ENCODE results near the gene MTFP1. TPM values are rescaled to one million over a fixed set of nuclear protein-coding genes. Genes with fewer than 3 reads are reported as not detected.
A peak's percentile ranks its signal among the peaks of the same experiment; 100 is the strongest.

MTFP1 gene
- polyA plus RNA-seq, 3 donors from 2014 or later = 18.7 to 41.3 (median 32.0) TPM

- Mint-ChIP-seq H3K36me3 (peaks cover 0 to 7% (median 5%) of the 10 kb centered on the region in 3 donors), H3K9me3 (no peaks in the 10 kb centered on the region), H3K27ac (peak overlapping the region; percentile 98 to 100 (median 99)), H3K4me1 (peaks cover 44 to 58% of the 10 kb centered on the region in 2 donors), H3K4me3 (peak overlapping the region; percentile 97 to 99 (median 98)), H3K27me3 (ENCODE audit: low read depth in 3 of 3) (peaks cover 10 to 21% (median 15%) of the 10 kb centered on the region in 3 donors)
- no peak for DNase-seq
Measured at GRCh38 chr22:30424534-30425326, 838 bp upstream of the MTFP1 start.

- Mint-ChIP-seq H3K27ac (peak overlapping the region; percentile 92 to 99 (median 94)), H3K36me3 (peaks cover 0 to 11% (median 9%) of the 10 kb centered on the region in 3 donors), H3K4me3 (peak overlapping the region; percentile 85 to 99 (median 97)), H3K27me3 (ENCODE audit: low read depth in 3 of 3) (peaks cover 10 to 21% (median 15%) of the 10 kb centered on the region in 3 donors), H3K9me3 (no peaks in the 10 kb centered on the region), H3K4me1 (peaks cover 44 to 58% of the 10 kb centered on the region in 2 donors)
- no peak for DNase-seq
Measured at GRCh38 chr22:30425327-30425615, 297 bp upstream of the MTFP1 start.

GRCh38 chr22:30426388-30427353, 1.1 kb downstream of the MTFP1 start:
- peaks cover 10 to 21% (median 15%) of the 10 kb centered on the region in 3 donors for H3K27me3 Mint-ChIP-seq (ENCODE audit: low read depth in 3 of 3)
- H3K4me1 Mint-ChIP-seq = peaks cover 44 to 57% of the 10 kb centered on the region in 2 donors

GRCh38 chr22:30427871-30428270, 2.3 kb downstream of the MTFP1 start:
- Mint-ChIP-seq H3K27ac (peak overlapping the region in 3 of 6 donors; percentile 41 to 99 (median 64)), H3K4me3 (peak overlapping the region in 1 of 5 donors; percentile 4)

More at GRCh38 chr22:30426388-30427353, 1.1 kb downstream of the MTFP1 start:
- Mint-ChIP-seq H3K4me3 (peak overlapping the region; percentile 85 to 99 (median 97)), H3K9me3 (no peaks in the 10 kb centered on the region), H3K27ac (peak overlapping the region; percentile 92 to 99 (median 94)), H3K36me3 (peaks cover 0 to 12% (median 4%) of the 10 kb centered on the region in 3 donors)
- DNase-seq = peak; percentile 70 to 86 (median 75)

GRCh38 chr22:30429887-30430286, 4.3 kb downstream of the MTFP1 start:
- peak overlapping the region in 3 of 6 donors; percentile 44 to 90 (median 75) for H3K27ac Mint-ChIP-seq
- H3K4me3 Mint-ChIP-seq = no peak overlapping the region
- no peak for DNase-seq
- H3K9me3 Mint-ChIP-seq = no peaks in the 10 kb centered on the region
- peaks cover 29 to 34% of the 10 kb centered on the region in 2 donors for H3K4me1 Mint-ChIP-seq
- peaks cover 4 to 12% (median 4%) of the 10 kb centered on the region in 3 donors for H3K36me3 Mint-ChIP-seq
- H3K27me3 Mint-ChIP-seq (ENCODE audit: low read depth in 3 of 3) = peaks cover 8 to 17% (median 11%) of the 10 kb centered on the region in 3 donors

More at GRCh38 chr22:30427871-30428270, 2.3 kb downstream of the MTFP1 start:
- H3K9me3 Mint-ChIP-seq = no peaks in the 10 kb centered on the region
- peaks cover 10 to 18% (median 15%) of the 10 kb centered on the region in 3 donors for H3K27me3 Mint-ChIP-seq (ENCODE audit: low read depth in 3 of 3)
- peaks cover 37 to 45% of the 10 kb centered on the region in 2 donors for H3K4me1 Mint-ChIP-seq
- DNase-seq = no peak
- peaks cover 0 to 12% (median 4%) of the 10 kb centered on the region in 3 donors for H3K36me3 Mint-ChIP-seq

GRCh38 chr22:30430933-30431332, 5.4 kb downstream of the MTFP1 start:
- Mint-ChIP-seq H3K27me3 (ENCODE audit: low read depth in 3 of 3) (peaks cover 12 to 19% (median 14%) of the 10 kb centered on the region in 3 donors), H3K4me1 (peaks cover 32 to 34% of the 10 kb centered on the region in 2 donors), H3K4me3 (no peak overlapping the region), H3K27ac (no peak overlapping the region), H3K36me3 (peaks cover 10 to 19% (median 12%) of the 10 kb centered on the region in 3 donors), H3K9me3 (peaks cover 2 to 8% (median 7%) of the 10 kb centered on the region in 6 donors)
- no peak for DNase-seq

GRCh38 chr22:30432096-30432495, 6.5 kb downstream of the MTFP1 start:
- Mint-ChIP-seq H3K36me3 (peaks cover 11 to 20% (median 14%) of the 10 kb centered on the region in 3 donors), H3K27ac (no peak overlapping the region), H3K27me3 (ENCODE audit: low read depth in 3 of 3) (peaks cover 8 to 21% (median 11%) of the 10 kb centered on the region in 3 donors), H3K4me1 (peaks cover 24 to 29% of the 10 kb centered on the region in 2 donors), H3K4me3 (no peak overlapping the region), H3K9me3 (peaks cover 2 to 11% (median 7%) of the 10 kb centered on the region in 6 donors)
- no peak for DNase-seq

GRCh38 chr22:30432520-30432919, 7.0 kb downstream of the MTFP1 start:
- no peak for DNase-seq
- Mint-ChIP-seq H3K36me3 (peaks cover 11 to 17% (median 14%) of the 10 kb centered on the region in 3 donors), H3K9me3 (peaks cover 2 to 11% (median 7%) of the 10 kb centered on the region in 6 donors), H3K27ac (no peak overlapping the region), H3K27me3 (ENCODE audit: low read depth in 3 of 3) (peaks cover 8 to 24% (median 13%) of the 10 kb centered on the region in 3 donors), H3K4me3 (no peak overlapping the region), H3K4me1 (peaks cover 22 to 27% of the 10 kb centered on the region in 2 donors)

- H3K27me3 Mint-ChIP-seq (ENCODE audit: low read depth in 3 of 3) = peaks cover 9 to 29% (median 13%) of the 10 kb centered on the region in 3 donors
- peaks cover 22 to 26% of the 10 kb centered on the region in 2 donors for H3K4me1 Mint-ChIP-seq
- no peak overlapping the region for H3K4me3 Mint-ChIP-seq
- H3K9me3 Mint-ChIP-seq = peaks cover 2 to 11% (median 7%) of the 10 kb centered on the region in 6 donors
- peak overlapping the region in 4 of 6 donors; percentile 60 to 69 (median 66) for H3K27ac Mint-ChIP-seq
- peaks cover 11 to 14% (median 13%) of the 10 kb centered on the region in 3 donors for H3K36me3 Mint-ChIP-seq
- no peak for DNase-seq
Measured at GRCh38 chr22:30433227-30433626, 7.7 kb downstream of the MTFP1 start.

GRCh38 chr22:30433773-30434172, 8.2 kb downstream of the MTFP1 start:
- peaks cover 12 to 30% (median 12%) of the 10 kb centered on the region in 3 donors for H3K27me3 Mint-ChIP-seq (ENCODE audit: low read depth in 3 of 3)
- no peak for DNase-seq
- peak overlapping the region in 4 of 6 donors; percentile 64 to 100 (median 98) for H3K27ac Mint-ChIP-seq
- H3K4me3 Mint-ChIP-seq = no peak overlapping the region
- H3K36me3 Mint-ChIP-seq = peaks cover 11 to 14% (median 13%) of the 10 kb centered on the region in 3 donors
- peaks cover 2 to 11% (median 7%) of the 10 kb centered on the region in 6 donors for H3K9me3 Mint-ChIP-seq
- peaks cover 22 to 26% of the 10 kb centered on the region in 2 donors for H3K4me1 Mint-ChIP-seq

- H3K27me3 Mint-ChIP-seq (ENCODE audit: low read depth in 3 of 3) = peaks cover 13 to 34% (median 20%) of the 10 kb centered on the region in 3 donors
- H3K27ac Mint-ChIP-seq = peak overlapping the region; percentile 94 to 100 (median 99)
- peak overlapping the region in 3 of 5 donors; percentile 73 to 84 (median 81) for H3K4me3 Mint-ChIP-seq
Measured at GRCh38 chr22:30434843-30435242, 9.3 kb downstream of the MTFP1 start.

GRCh38 chr22:30435674-30436126, 10.1 kb downstream of the MTFP1 start:
- Mint-ChIP-seq H3K4me3 (peak overlapping the region; percentile 73 to 86 (median 81)), H3K27me3 (ENCODE audit: low read depth in 3 of 3) (peaks cover 20 to 42% (median 24%) of the 10 kb centered on the region in 3 donors), H3K9me3 (peaks cover 2 to 11% (median 7%) of the 10 kb centered on the region in 6 donors), H3K27ac (peak overlapping the region; percentile 94 to 100 (median 99)), H3K36me3 (peaks cover 8 to 11% (median 10%) of the 10 kb centered on the region in 3 donors), H3K4me1 (peaks cover 22 to 26% of the 10 kb centered on the region in 2 donors)
- peak; percentile 80 to 93 (median 86) for DNase-seq

More at GRCh38 chr22:30434843-30435242, 9.3 kb downstream of the MTFP1 start:
- peak in 1 of 3 donors; percentile 18 for DNase-seq
- Mint-ChIP-seq H3K36me3 (peaks cover 11 to 14% (median 13%) of the 10 kb centered on the region in 3 donors), H3K9me3 (peaks cover 2 to 11% (median 7%) of the 10 kb centered on the region in 6 donors), H3K4me1 (peaks cover 22 to 26% of the 10 kb centered on the region in 2 donors)

Measured in immature natural killer cell (primary cell).